CD4-positive, alpha-beta T cell treated with Interleukin-1 beta for 1 hour (primary cell): Measurements from ENCODE around the gene RPEL1.
"Not testable (repeated sequence)": the region's sequence is repeated elsewhere in the genome, so short reads cannot be mapped to it uniquely, and the experiment has no call there.

Source experiments
- DNase-seq, 2 donors: peaks; one replicate each; pipeline ENCODE4 v3.0.0-alpha.2; 2020 to 2022

The RPEL1 gene

GRCh38 chr10:103245587-103245986, at the start of gene RPEL1:
Gene RPEL1 (plus strand): TSS chr10:103245887. CDS start chr10:103245997, 110 bp downstream.
- DNase-seq: not testable (repeated sequence)

- DNase-seq: no peak
These were observed 49.2 kb upstream of the RPEL1 start for GRCh38 chr10:103196516-103196915.

- DNase-seq: peak in 1 of 2 donors; percentile 56
These were observed 48.5 kb upstream of the RPEL1 start for GRCh38 chr10:103197174-103197573.

- DNase-seq: no peak
These were observed 47.8 kb upstream of the RPEL1 start for GRCh38 chr10:103197903-103198302.

- DNase-seq: no peak
These were observed 47.0 kb upstream of the RPEL1 start for GRCh38 chr10:103198648-103199047.

GRCh38 chr10:103199488-103199887, 46.2 kb upstream of the RPEL1 start:
- no peak for DNase-seq

GRCh38 chr10:103202319-103202718, 43.4 kb upstream of the RPEL1 start:
- DNase-seq: peak in 1 of 2 donors; percentile 4

GRCh38 chr10:103203466-103203865, 42.2 kb upstream of the RPEL1 start:
- DNase-seq: no peak

- no peak for DNase-seq
These were observed 41.1 kb upstream of the RPEL1 start for GRCh38 chr10:103204353-103205255.

GRCh38 chr10:103205401-103205800, 40.3 kb upstream of the RPEL1 start:
- not testable (repeated sequence) for DNase-seq

- DNase-seq: not testable (repeated sequence)
These were observed 39.0 kb upstream of the RPEL1 start for GRCh38 chr10:103206715-103207114.

- DNase-seq: no peak
These were observed 38.5 kb upstream of the RPEL1 start for GRCh38 chr10:103207141-103207540.

GRCh38 chr10:103207643-103208042, 38.0 kb upstream of the RPEL1 start:
- not testable (repeated sequence) for DNase-seq

GRCh38 chr10:103210262-103210661, 35.4 kb upstream of the RPEL1 start:
- not testable (repeated sequence) for DNase-seq

- no peak for DNase-seq
These were observed 30.1 kb upstream of the RPEL1 start for GRCh38 chr10:103215601-103216000.

- not testable (repeated sequence) for DNase-seq
These were observed 29.3 kb upstream of the RPEL1 start for GRCh38 chr10:103216362-103216761.

GRCh38 chr10:103224133-103224532, 21.6 kb upstream of the RPEL1 start:
- no peak for DNase-seq

GRCh38 chr10:103224721-103225120, 21.0 kb upstream of the RPEL1 start:
- not testable (repeated sequence) for DNase-seq

GRCh38 chr10:103225939-103226338, 19.7 kb upstream of the RPEL1 start:
- DNase-seq: no peak

- no peak for DNase-seq
These were observed 18.3 kb upstream of the RPEL1 start for GRCh38 chr10:103227416-103227815.

- DNase-seq: no peak
These were observed 14.6 kb upstream of the RPEL1 start for GRCh38 chr10:103231047-103231551.

- no peak for DNase-seq
These were observed 13.5 kb upstream of the RPEL1 start for GRCh38 chr10:103232131-103232673.

GRCh38 chr10:103232772-103233488, 12.8 kb upstream of the RPEL1 start:
- DNase-seq: no peak
